WTC11 (cell line): ENCODE results near the gene SLC2A9. TPM values are rescaled to one million over a fixed set of nuclear protein-coding genes. Genes with fewer than 3 reads are reported as not detected.

Experiments used
- ATAC-seq: fragments of 200-7000 bp; cut with Tn5 transposase; 2 replicates; pipeline ENCODE4 v1.10.0; 2021; ENCODE audit warnings: mild to moderate bottlenecking, moderate library complexity
- CTCF ChIA-PET: fragments of 300-600 bp; sonication (Branson Sonifier 250); formaldehyde crosslinking; loops from one replicate; lab custom pipeline; 2021; ENCODE audit warnings: antibody characterized with exemption; lab: Charles Lee
- POLR2A ChIA-PET: fragments of 350-600 bp; sonication (Branson Sonifier 250); formaldehyde crosslinking; loops from one replicate; lab custom pipeline; 2021; ENCODE audit warnings: antibody characterized with exemption; lab: Charles Lee
- DNase-seq: peaks from one replicate; pipeline ENCODE4 v3.0.0; 2021; ENCODE audit warnings: low spot score
- H3K27ac Mint-ChIP-seq: 2 replicates; pipeline ENCODE4 v1.8.0; 2021; ENCODE audit warnings: mixed read lengths
- H3K27me3 Mint-ChIP-seq: 2 replicates; pipeline ENCODE4 v1.8.0; 2021; ENCODE audit warnings: low read depth, mild to moderate bottlenecking, moderate library complexity, mixed read lengths
- H3K36me3 Mint-ChIP-seq: 2 replicates; pipeline ENCODE4 v1.8.0; 2021; ENCODE audit warnings: mixed read lengths
- H3K4me1 Mint-ChIP-seq: 2 replicates; pipeline ENCODE4 v1.8.0; 2022; ENCODE audit warnings: mixed read lengths
- H3K4me3 Mint-ChIP-seq: 2 replicates; pipeline ENCODE4 v1.8.0; 2021; ENCODE audit warnings: mild to moderate bottlenecking, moderate library complexity, mixed read lengths
- H3K9me3 Mint-ChIP-seq: 2 replicates; pipeline ENCODE4 v1.8.0; 2021; ENCODE audit warnings: mixed read lengths
- CREB1 ChIP-seq: sonication (generic); formaldehyde crosslinking; IDR thresholded peaks from 2 replicates; pipeline ENCODE4 v1.8.0; 2023; ENCODE audit warnings: mild to moderate bottlenecking, missing genetic modification reagents
- CTCF ChIP-seq: fragments of 200-600 bp; IDR thresholded peaks from 2 replicates; pipeline ENCODE4 v1.8.0; 2022; ENCODE audit warnings: antibody characterized with exemption
- FOXP1 ChIP-seq: sonication (generic); formaldehyde crosslinking; IDR thresholded peaks from 2 replicates; pipeline ENCODE4 v1.8.0; 2022; ENCODE audit warnings: missing genetic modification reagents, mild to moderate bottlenecking, moderate library complexity, borderline replicate concordance
- GABPB1 ChIP-seq: sonication (generic); formaldehyde crosslinking; IDR thresholded peaks from 2 replicates; pipeline ENCODE4 v1.8.1; 2023; ENCODE audit warnings: mild to moderate bottlenecking, missing genetic modification reagents
- JUN ChIP-seq: sonication (generic); formaldehyde crosslinking; IDR thresholded peaks from 2 replicates; pipeline ENCODE4 v1.8.0; 2023; ENCODE audit warnings: mild to moderate bottlenecking, missing genetic modification reagents
- MAX ChIP-seq: sonication (generic); formaldehyde crosslinking; IDR thresholded peaks from 2 replicates; pipeline ENCODE4 v1.8.0; 2022; ENCODE audit warnings: mild to moderate bottlenecking, missing genetic modification reagents
- MYBL2 ChIP-seq: sonication (generic); formaldehyde crosslinking; IDR thresholded peaks from 2 replicates; pipeline ENCODE4 v1.8.1; 2023; ENCODE audit warnings: mild to moderate bottlenecking, moderate library complexity, missing genetic modification reagents
- NR1H2 ChIP-seq: sonication (generic); formaldehyde crosslinking; IDR thresholded peaks from 2 replicates; pipeline ENCODE4 v1.9.0; 2021; ENCODE audit warnings: mild to moderate bottlenecking, moderate library complexity, missing genetic modification reagents
- RELA ChIP-seq: sonication (generic); formaldehyde crosslinking; IDR thresholded peaks from 2 replicates; pipeline ENCODE4 v1.8.1; 2022; ENCODE audit warnings: missing genetic modification reagents, mild to moderate bottlenecking, borderline replicate concordance
- RORB ChIP-seq: fragments of 250-450 bp; sonication (Bioruptor Pico); IDR thresholded peaks from 2 replicates; pipeline ENCODE4 v1.9.0; 2021; ENCODE audit warnings: mild to moderate bottlenecking
- ZNF219 ChIP-seq: sonication (generic); formaldehyde crosslinking; IDR thresholded peaks from 2 replicates; pipeline ENCODE4 v1.8.0; 2023; ENCODE audit warnings: missing genetic modification reagents, mild to moderate bottlenecking, borderline replicate concordance
- ZNF512 ChIP-seq: sonication (generic); formaldehyde crosslinking; IDR thresholded peaks from 2 replicates; pipeline ENCODE4 v1.8.1; 2022; ENCODE audit warnings: missing genetic modification reagents, borderline replicate concordance
- ZSCAN18 ChIP-seq: fragments of 250-450 bp; sonication (Bioruptor Pico); IDR thresholded peaks from 2 replicates; pipeline ENCODE4 v2.1.2; 2022; ENCODE audit warnings: mild to moderate bottlenecking, moderate library complexity
- total RNA-seq: library from RNA; stranded (reverse); gene quantifications from 3 replicates; pipeline ENCODE4 v1.2.3, GENCODE V29; 2021
- TF ChIP-seq, protein P1 (sequence below): sonication (generic); formaldehyde crosslinking; IDR thresholded peaks from 2 replicates; pipeline ENCODE4 v1.8.0; 2022; ENCODE audit warnings: missing genetic modification reagents
- TF ChIP-seq, protein P2 (sequence below): sonication (generic); formaldehyde crosslinking; conservative IDR thresholded peaks from 2 replicates; pipeline ENCODE4 v1.8.1; 2023; ENCODE audit warnings: mild to moderate bottlenecking, low read depth, missing genetic modification reagents, moderate library complexity
- TF ChIP-seq, protein P3 (sequence below): sonication (generic); formaldehyde crosslinking; IDR thresholded peaks from 2 replicates; pipeline ENCODE4 v1.8.0; 2023; ENCODE audit warnings: missing genetic modification reagents
- TF ChIP-seq, protein P4 (sequence below): sonication (generic); formaldehyde crosslinking; IDR thresholded peaks from 2 replicates; pipeline ENCODE4 v1.8.0; 2022; ENCODE audit warnings: mild to moderate bottlenecking, missing genetic modification reagents

Gene SLC2A9
- total RNA-seq, 1 experiment from 2014 or later: not detected

DNA sequence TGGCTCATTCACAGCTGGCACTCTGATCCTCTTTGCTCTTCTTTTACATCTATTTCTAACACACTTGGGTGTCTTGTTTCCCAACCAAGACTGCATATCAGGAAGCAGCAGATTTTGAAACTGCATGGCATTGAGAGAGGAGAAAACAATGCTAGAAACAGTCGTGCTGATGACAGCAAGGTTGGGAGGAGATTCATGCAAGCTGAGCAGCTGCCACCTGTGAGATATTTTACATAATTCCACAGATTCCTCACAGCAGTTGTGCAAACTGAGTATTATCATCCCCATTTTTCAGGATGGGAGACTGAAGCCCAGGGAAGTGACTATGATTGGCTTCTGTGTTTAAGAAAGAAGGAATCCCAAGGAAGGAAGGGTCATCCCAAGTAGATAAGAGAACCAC is 105.0 kb downstream of the SLC2A9 start:
- Mint-ChIP-seq H3K9me3 (no peaks in the 10 kb centered on the region), H3K27ac (no peak overlapping the region), H3K4me3 (no peak overlapping the region), H3K27me3 (no peaks in the 10 kb centered on the region), H3K4me1 (peaks cover 14% of the 10 kb centered on the region), H3K36me3 (no peaks in the 10 kb centered on the region)
- DNase-seq (no peak), ATAC-seq (no peak)
- ChIA-PET CTCF (no interaction called here), POLR2A (no interaction called here)
- TF ChIP-seq RORB (CRISPR knock-in tag) (no peak), RELA (no peak), ZNF512 (CRISPR knock-in tag) (no peak), MAX (CRISPR knock-in tag) (no peak), ZSCAN18 (CRISPR knock-in tag) (no peak), GABPB1 (no peak), JUN (no peak), CTCF (no peak), FOXP1 (CRISPR knock-in tag) (no peak), MYBL2 (CRISPR knock-in tag) (no peak), ZNF219 (CRISPR knock-in tag) (no peak), NR1H2 (CRISPR knock-in tag) (no peak), CREB1 (CRISPR knock-in tag) (no peak)
- TF ChIP-seq, protein P1, sequence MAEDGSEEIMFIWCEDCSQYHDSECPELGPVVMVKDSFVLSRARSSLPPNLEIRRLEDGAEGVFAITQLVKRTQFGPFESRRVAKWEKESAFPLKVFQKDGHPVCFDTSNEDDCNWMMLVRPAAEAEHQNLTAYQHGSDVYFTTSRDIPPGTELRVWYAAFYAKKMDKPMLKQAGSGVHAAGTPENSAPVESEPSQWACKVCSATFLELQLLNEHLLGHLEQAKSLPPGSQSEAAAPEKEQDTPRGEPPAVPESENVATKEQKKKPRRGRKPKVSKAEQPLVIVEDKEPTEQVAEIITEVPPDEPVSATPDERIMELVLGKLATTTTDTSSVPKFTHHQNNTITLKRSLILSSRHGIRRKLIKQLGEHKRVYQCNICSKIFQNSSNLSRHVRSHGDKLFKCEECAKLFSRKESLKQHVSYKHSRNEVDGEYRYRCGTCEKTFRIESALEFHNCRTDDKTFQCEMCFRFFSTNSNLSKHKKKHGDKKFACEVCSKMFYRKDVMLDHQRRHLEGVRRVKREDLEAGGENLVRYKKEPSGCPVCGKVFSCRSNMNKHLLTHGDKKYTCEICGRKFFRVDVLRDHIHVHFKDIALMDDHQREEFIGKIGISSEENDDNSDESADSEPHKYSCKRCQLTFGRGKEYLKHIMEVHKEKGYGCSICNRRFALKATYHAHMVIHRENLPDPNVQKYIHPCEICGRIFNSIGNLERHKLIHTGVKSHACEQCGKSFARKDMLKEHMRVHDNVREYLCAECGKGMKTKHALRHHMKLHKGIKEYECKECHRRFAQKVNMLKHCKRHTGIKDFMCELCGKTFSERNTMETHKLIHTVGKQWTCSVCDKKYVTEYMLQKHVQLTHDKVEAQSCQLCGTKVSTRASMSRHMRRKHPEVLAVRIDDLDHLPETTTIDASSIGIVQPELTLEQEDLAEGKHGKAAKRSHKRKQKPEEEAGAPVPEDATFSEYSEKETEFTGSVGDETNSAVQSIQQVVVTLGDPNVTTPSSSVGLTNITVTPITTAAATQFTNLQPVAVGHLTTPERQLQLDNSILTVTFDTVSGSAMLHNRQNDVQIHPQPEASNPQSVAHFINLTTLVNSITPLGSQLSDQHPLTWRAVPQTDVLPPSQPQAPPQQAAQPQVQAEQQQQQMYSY: no peak
- TF ChIP-seq, protein P2, sequence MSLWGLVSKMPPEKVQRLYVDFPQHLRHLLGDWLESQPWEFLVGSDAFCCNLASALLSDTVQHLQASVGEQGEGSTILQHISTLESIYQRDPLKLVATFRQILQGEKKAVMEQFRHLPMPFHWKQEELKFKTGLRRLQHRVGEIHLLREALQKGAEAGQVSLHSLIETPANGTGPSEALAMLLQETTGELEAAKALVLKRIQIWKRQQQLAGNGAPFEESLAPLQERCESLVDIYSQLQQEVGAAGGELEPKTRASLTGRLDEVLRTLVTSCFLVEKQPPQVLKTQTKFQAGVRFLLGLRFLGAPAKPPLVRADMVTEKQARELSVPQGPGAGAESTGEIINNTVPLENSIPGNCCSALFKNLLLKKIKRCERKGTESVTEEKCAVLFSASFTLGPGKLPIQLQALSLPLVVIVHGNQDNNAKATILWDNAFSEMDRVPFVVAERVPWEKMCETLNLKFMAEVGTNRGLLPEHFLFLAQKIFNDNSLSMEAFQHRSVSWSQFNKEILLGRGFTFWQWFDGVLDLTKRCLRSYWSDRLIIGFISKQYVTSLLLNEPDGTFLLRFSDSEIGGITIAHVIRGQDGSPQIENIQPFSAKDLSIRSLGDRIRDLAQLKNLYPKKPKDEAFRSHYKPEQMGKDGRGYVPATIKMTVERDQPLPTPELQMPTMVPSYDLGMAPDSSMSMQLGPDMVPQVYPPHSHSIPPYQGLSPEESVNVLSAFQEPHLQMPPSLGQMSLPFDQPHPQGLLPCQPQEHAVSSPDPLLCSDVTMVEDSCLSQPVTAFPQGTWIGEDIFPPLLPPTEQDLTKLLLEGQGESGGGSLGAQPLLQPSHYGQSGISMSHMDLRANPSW (CRISPR knock-in tag): no peak
- TF ChIP-seq, protein P3, sequence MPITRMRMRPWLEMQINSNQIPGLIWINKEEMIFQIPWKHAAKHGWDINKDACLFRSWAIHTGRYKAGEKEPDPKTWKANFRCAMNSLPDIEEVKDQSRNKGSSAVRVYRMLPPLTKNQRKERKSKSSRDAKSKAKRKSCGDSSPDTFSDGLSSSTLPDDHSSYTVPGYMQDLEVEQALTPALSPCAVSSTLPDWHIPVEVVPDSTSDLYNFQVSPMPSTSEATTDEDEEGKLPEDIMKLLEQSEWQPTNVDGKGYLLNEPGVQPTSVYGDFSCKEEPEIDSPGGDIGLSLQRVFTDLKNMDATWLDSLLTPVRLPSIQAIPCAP (CRISPR knock-in tag): no peak
- TF ChIP-seq, protein P4, sequence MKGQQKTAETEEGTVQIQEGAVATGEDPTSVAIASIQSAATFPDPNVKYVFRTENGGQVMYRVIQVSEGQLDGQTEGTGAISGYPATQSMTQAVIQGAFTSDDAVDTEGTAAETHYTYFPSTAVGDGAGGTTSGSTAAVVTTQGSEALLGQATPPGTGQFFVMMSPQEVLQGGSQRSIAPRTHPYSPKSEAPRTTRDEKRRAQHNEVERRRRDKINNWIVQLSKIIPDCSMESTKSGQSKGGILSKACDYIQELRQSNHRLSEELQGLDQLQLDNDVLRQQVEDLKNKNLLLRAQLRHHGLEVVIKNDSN (CRISPR knock-in tag): no peak
- TF ChIP-seq, all 79 proteins: peak for 0
